Measurements from ENCODE around the gene HSPA12A. TPM values are rescaled to one million over a fixed set of nuclear protein-coding genes. Genes with fewer than 3 reads are reported as not detected.

HSPA12A gene
- total RNA-seq, 2 experiments from 2014 or later, result 0.06 to 0.08 TPM

DNA sequence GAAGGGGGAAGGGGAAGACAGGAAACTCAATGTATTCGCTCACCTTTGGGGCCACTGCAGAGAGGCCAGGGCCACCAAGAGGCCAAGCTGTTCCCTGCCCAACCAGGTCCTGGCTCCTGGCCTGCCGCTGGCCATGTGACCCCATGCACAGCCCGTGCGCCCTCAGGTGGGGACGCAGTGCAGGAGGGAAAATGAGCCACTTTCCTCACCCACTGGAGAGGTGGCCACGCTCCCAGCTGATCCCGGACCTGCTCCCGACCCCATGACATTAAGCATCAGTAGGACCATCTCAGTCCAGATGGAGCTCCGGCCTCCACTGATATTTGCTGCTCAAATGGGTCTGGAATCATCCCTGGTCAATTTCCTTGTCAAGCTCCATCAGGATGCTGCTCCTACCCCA lies 40.2 kb downstream of the HSPA12A start:
- Mint-ChIP-seq H3K4me3 (no peak overlapping the region), H3K27me3 (peaks cover 53% of the 10 kb centered on the region), H3K27ac (no peak overlapping the region), H3K36me3 (no peaks in the 10 kb centered on the region), H3K9me3 (no peaks in the 10 kb centered on the region), H3K4me1 (no peaks in the 10 kb centered on the region)
- DNase-seq, result no peak

DNA sequence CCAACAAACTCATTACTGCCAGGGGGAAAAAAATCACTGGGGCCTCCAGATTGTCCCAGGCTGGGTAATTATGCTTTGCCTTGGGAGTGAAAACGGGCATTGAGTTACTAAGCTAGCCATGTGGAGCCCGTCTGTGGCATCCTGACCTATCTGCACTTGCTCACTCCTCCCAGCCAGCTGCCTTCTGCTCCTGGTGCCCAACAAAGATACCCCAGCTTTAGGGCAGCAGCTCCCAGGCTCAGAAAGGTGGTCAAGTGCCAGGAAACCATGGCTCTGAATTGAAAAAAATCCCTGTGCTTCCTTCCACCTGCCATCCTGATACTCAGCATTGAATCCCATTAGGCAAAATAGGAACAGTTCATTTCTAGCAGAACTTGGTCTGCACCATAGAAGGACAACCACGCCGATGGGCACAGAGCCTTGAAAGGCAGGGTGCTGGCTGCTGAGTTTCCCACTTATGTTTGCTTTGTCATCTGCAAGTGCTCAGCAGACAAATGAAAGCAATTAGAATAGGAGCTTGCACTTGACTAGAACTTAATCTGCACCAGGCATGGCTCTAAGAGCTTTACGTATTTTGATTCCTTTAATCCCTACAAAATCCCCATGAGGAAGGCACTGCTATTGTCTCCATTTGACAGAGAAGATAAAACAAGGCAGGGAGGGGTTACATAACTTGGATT lies 42.8 kb downstream of the HSPA12A start:
- no peak for DNase-seq
- Mint-ChIP-seq H3K4me3 (no peak overlapping the region), H3K4me1 (no peaks in the 10 kb centered on the region), H3K27ac (no peak overlapping the region), H3K27me3 (peaks cover 60% of the 10 kb centered on the region), H3K9me3 (no peaks in the 10 kb centered on the region), H3K36me3 (no peaks in the 10 kb centered on the region)

DNA sequence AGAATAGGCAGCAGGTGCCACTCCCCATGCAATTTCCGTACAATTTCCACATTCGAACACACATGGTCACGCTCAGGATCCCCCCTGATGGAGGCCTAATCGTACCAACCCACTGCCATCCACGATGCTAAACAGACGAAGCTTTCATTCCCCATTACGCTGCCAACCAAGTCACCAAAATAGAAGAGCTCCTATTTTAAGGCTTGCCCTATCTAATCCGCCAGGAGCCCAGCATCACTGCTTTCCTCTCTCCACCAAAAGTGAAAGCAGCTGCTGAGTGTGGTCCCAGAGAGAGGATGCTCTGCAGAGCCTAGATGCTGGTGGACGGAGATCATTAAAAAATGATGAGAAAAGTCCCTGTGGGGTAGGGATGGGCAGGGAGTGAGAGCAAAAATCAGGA lies 43.3 kb downstream of the HSPA12A start:
- H3K36me3 Mint-ChIP-seq, result no peaks in the 10 kb centered on the region
- DNase-seq, result no peak
- H3K9me3 Mint-ChIP-seq, result no peaks in the 10 kb centered on the region
- H3K27ac Mint-ChIP-seq, result no peak overlapping the region
- H3K27me3 Mint-ChIP-seq, result peaks cover 62% of the 10 kb centered on the region
- no peaks in the 10 kb centered on the region for H3K4me1 Mint-ChIP-seq
- H3K4me3 Mint-ChIP-seq, result no peak overlapping the region

DNA sequence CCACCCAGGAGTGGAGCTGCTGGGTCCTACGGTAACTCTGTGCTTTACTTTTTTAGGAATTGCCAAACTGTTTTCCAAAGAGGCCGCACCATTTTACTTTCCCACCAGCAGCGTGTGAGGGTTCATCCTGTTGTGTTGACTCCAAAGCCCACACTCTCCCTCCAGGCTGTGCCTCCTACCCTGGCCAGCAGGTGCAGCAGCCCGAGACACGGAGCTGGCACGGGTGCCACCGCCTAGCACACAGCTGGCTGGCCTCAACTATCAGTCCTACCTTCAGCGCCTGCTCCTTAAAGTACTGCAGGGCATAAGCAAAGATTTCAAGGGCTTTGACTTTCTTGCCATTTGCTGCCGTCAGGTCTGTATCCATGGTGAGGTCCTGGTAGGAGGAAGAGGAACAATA lies 44.0 kb downstream of the HSPA12A start:
- no peaks in the 10 kb centered on the region for H3K9me3 Mint-ChIP-seq
- no peak overlapping the region for H3K27ac Mint-ChIP-seq
- H3K36me3 Mint-ChIP-seq, result no peaks in the 10 kb centered on the region
- H3K4me3 Mint-ChIP-seq, result no peak overlapping the region
- no peak for DNase-seq
- no peaks in the 10 kb centered on the region for H3K4me1 Mint-ChIP-seq
- peaks cover 56% of the 10 kb centered on the region for H3K27me3 Mint-ChIP-seq

DNA sequence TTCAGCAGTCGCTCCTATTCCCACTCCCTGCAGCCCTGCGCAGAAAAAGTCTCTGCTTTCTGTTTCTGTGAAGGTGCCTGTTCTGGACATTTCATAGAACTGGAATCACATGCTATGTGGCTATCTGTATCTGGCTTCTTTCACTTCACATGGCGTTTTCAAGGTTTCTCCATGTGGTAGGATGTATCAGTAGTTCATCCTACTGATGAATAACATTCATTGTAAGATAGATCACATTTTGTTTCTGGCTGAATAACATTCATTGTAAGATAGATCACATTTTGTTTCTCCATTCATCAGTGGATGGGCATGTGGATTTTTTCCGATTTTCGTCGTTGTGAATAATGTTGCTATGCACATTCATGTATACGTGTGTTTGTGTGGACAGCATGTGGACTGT lies 44.5 kb downstream of the HSPA12A start:
- H3K27me3 Mint-ChIP-seq, result peaks cover 51% of the 10 kb centered on the region
- no peaks in the 10 kb centered on the region for H3K4me1 Mint-ChIP-seq

DNA sequence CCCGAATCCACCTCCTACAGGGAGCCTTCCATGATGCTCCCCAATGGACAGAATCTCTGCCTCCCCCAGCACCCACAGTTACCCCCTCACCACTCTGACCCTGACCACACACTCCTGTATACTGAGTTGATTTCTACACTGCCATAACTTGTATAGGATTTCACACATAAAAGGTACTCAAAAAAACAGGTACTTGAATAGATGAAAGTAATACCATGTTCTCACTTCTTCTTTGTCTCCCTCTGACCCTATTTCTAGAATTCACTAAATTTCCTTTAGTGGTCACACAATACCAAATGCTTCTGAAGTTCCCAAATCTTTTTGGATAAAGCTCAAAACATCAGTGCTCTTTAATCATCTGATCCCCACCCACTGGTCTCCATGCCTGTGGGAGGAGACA lies 45.4 kb downstream of the HSPA12A start:
- no peaks in the 10 kb centered on the region for H3K4me1 Mint-ChIP-seq
- no peak overlapping the region for H3K4me3 Mint-ChIP-seq
- DNase-seq, result no peak
- no peaks in the 10 kb centered on the region for H3K36me3 Mint-ChIP-seq
- H3K27ac Mint-ChIP-seq, result no peak overlapping the region
- peaks cover 48% of the 10 kb centered on the region for H3K27me3 Mint-ChIP-seq
- no peaks in the 10 kb centered on the region for H3K9me3 Mint-ChIP-seq

More for the DNA sequence above, 44.5 kb downstream of the HSPA12A start:
- Mint-ChIP-seq H3K27ac (no peak overlapping the region), H3K4me3 (no peak overlapping the region), H3K9me3 (no peaks in the 10 kb centered on the region), H3K36me3 (no peaks in the 10 kb centered on the region)
- no peak for DNase-seq

DNA sequence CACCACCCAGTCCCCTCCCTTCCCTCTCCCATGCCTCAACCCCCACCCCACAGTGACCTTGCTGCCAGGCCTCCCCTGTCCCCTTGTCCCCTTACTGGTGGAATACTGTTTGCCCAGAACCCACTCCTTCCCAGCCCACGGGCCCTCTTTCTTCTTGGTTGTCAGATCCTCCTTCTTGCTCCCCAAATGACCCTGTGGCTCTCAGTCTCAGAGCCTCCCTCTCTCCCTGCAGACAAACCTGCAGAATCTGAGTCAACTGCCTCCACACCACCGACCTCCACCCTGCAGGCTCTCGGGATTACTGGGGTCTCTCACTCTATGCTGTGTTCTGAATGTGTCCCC lies 47.5 kb downstream of the HSPA12A start:
- Mint-ChIP-seq H3K36me3 (no peaks in the 10 kb centered on the region), H3K9me3 (no peaks in the 10 kb centered on the region), H3K27ac (no peak overlapping the region), H3K27me3 (peaks cover 57% of the 10 kb centered on the region), H3K4me1 (no peaks in the 10 kb centered on the region), H3K4me3 (no peak overlapping the region)
- DNase-seq, result no peak

DNA sequence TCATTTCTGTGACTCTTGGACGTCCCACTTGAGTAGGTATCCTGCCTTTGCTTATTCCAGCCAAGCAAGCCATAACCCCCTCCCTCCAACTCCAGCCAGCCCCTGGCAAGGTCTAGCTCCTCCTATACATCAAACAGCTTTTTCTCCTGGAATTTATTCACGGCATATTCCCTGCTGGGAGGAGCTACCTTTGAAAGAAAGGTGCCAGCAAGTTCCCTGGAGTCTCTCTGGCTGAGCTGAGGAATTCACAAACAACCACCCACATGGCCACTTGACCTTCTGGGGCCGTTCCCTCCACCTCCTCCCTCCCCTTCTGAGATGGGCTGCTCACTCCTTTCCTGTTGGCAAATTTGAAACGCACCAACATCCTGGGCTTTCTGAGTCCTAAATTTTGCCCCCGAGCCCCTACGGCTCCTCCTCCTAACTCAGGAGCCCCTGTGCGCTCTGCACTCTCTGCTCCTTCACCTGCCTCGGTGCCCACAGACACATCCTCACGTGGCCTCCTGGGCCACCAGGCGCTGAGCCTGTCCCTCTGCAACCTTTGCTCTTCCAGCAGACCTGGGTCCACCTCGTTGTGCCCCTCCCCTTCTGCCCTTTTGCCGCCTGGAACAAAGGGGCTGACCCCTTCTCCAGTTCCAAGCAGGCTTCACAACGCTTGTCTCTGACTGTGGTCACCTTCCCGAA lies 48.0 kb downstream of the HSPA12A start:
- no peak overlapping the region for H3K27ac Mint-ChIP-seq
- no peaks in the 10 kb centered on the region for H3K9me3 Mint-ChIP-seq
- DNase-seq, result no peak
- no peaks in the 10 kb centered on the region for H3K4me1 Mint-ChIP-seq
- H3K36me3 Mint-ChIP-seq, result no peaks in the 10 kb centered on the region
- H3K27me3 Mint-ChIP-seq, result peaks cover 59% of the 10 kb centered on the region
- no peak overlapping the region for H3K4me3 Mint-ChIP-seq

DNA sequence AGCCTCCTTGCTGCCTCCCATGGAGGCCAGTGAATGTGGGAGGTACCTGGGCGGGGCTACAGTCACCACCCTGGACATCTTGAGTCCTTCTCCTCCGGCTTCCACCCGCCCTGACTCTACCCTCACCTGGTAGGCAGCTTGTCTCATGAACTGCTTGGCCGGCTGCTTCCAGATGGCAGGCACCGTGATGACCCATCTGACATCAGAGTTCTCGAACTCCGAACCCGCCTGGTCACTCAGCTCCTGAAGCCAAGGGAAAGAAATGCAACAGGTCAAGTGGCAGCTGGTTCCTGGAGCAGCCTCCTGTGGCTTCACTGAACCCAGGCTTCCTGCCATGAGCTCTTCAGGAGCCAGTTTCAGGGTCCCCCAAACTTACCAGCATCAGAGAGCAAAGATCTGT lies 50.1 kb downstream of the HSPA12A start:
- H3K4me3 Mint-ChIP-seq, result no peak overlapping the region
- H3K27me3 Mint-ChIP-seq, result peaks cover 61% of the 10 kb centered on the region
- no peaks in the 10 kb centered on the region for H3K4me1 Mint-ChIP-seq
- DNase-seq, result no peak
- no peaks in the 10 kb centered on the region for H3K36me3 Mint-ChIP-seq
- no peaks in the 10 kb centered on the region for H3K9me3 Mint-ChIP-seq
- H3K27ac Mint-ChIP-seq, result no peak overlapping the region

DNA sequence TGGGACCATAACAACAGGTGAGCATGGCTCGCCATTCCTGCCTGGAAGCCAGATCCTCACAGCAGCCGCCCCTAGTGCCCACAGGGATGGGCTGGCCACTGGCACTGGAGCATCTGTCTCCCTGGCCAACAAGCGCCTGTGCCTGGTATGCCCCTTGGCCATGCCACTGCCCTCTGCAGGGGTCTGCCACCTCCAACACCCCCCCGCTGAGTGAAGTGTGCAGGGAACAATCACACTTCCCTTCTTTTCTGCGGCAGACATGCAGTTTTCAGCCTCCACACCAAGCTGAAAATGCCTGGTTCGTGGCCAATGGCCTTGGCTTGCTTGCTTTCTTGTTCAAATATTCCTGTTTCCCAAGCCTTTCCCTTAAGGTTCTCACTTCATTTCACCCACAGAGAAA lies 50.7 kb downstream of the HSPA12A start:
- DNase-seq, result no peak
- Mint-ChIP-seq H3K36me3 (no peaks in the 10 kb centered on the region), H3K4me3 (no peak overlapping the region), H3K27ac (no peak overlapping the region), H3K9me3 (no peaks in the 10 kb centered on the region), H3K4me1 (no peaks in the 10 kb centered on the region), H3K27me3 (peaks cover 61% of the 10 kb centered on the region)

DNA sequence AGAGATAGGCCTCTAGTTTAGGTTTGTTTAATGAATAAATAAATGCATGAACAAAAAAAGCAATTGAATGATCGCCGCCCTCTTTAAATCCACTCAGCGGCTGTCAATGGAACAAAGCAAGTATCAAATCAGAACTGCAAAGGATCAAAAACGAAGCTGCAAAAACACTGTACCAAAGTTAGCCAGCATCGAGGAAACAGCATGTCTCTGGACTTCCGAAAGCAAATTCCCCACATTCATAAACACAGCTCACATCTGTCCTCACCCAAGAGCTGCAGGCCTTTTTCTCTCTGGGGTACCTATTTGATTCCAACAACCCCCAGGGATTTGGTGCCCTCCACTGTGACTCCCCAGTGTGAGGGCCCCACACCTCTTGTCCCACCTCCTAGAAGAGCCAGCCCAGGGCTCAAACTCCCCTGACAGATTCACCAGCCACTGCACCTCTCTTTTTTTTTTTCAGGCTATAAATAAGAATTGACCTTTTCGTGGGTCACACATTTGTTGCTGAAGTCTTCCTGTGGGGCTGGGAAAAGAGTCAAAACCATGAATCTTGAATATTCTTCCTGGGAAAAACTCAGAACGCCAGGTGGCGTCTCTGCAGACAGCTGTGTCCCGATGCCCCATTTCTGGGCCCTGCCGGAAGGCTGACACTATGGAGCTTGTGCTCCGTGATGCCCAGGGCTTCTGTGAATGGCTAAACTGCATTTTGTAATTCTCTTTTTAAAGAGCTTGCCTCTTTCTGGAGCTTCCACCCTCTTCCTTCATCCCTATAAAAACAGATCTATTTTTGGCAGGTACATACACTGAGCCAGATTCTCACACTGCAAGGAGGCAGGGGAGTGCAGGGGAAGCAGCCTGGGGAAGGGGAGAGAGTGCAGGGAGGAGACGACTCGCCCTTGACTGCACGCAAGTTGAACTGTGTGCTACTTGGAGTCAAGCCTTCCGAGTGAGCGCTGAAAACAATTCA lies 51.7 kb downstream of the HSPA12A start:
- H3K36me3 Mint-ChIP-seq, result no peaks in the 10 kb centered on the region
- DNase-seq, result no peak
- no peak overlapping the region for H3K27ac Mint-ChIP-seq
- H3K27me3 Mint-ChIP-seq, result peaks cover 57% of the 10 kb centered on the region
- no peak overlapping the region for H3K4me3 Mint-ChIP-seq
- H3K9me3 Mint-ChIP-seq, result no peaks in the 10 kb centered on the region
- H3K4me1 Mint-ChIP-seq, result no peaks in the 10 kb centered on the region

DNA sequence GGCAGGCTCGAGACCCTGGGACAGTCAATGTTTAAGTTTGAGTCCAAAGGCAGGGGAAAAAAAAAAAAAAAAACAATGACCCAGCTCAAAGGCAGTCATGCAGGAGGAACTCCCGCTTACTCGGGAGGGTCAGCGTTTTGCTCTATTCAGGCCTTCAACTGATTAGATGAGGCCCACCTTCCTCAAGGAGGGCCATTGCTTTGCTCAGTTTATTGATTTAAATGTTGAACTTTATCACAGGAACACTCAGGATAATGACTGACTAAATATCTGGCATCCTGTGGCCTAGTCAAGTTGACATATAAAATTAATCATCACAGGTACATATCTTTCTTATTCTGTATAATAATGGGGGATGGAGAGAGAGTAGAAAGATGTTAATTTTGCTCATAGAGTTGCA lies 52.6 kb downstream of the HSPA12A start:
- DNase-seq, result no peak
- Mint-ChIP-seq H3K4me3 (no peak overlapping the region), H3K4me1 (no peaks in the 10 kb centered on the region), H3K9me3 (no peaks in the 10 kb centered on the region), H3K36me3 (no peaks in the 10 kb centered on the region), H3K27ac (no peak overlapping the region), H3K27me3 (peaks cover 51% of the 10 kb centered on the region)

DNA sequence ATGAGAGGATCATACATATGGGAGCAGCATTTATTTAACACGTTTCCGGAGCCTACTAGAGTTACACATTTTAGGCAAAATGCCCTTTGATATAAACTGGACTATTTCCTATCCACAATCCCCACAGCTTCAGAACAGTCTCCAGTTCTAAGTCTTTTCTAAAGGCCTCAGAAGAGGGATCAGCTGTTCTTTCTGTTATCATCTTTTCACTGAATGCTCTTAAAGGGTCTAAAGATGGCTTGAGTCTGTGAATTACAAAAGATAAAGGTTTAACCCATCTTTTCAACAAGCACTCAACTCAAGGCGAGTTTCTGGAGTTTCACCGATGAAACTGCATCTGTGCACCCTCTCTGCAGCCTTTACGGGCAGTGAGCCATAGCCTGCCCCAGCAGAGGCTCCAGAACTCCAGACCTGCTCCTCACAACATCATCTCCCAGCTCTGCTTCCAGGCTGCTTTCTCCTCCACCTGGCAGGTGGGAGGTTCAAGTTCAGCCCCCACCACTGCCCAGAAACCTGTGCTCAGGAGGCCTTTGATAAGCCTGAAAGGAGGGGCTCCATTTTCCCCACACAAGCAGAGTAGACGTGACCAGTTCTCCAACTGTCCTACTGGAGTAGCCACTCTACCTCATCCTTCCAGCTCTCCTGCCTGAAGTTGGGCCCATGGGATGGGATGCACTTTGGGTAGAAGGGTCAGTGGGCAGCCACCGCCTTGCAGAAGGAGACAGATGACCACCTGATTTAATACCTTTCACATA lies 53.4 kb downstream of the HSPA12A start:
- Mint-ChIP-seq H3K27me3 (peaks cover 47% of the 10 kb centered on the region), H3K9me3 (no peaks in the 10 kb centered on the region)

DNA sequence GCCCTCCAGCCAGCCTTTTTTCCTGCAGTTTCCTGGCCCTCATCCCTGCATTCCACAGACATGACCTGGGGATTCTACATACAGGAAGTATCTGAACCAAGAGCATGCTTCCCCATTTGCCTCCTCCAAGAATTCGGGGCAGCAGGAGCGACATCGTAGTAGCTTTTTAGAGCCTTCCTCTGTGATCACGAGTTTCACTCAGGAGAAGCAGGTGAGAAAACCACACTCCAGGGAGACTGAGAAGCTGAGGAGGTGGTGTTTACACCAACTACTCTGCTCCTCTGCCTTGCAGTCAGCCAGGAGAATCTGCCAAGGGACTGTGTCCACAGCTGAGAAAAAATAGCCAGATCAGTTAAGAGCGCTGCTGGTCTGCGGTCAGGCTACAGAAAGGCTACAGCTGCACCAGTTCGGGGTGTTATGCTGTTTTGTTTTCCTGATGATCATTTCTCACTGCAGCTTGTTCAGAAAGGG lies 54.1 kb downstream of the HSPA12A start:
- no peaks in the 10 kb centered on the region for H3K9me3 Mint-ChIP-seq
- DNase-seq, result no peak
- peaks cover 47% of the 10 kb centered on the region for H3K27me3 Mint-ChIP-seq
- no peaks in the 10 kb centered on the region for H3K36me3 Mint-ChIP-seq
- no peaks in the 10 kb centered on the region for H3K4me1 Mint-ChIP-seq
- no peak overlapping the region for H3K4me3 Mint-ChIP-seq
- no peak overlapping the region for H3K27ac Mint-ChIP-seq

More for the DNA sequence above, 53.4 kb downstream of the HSPA12A start:
- no peak overlapping the region for H3K27ac Mint-ChIP-seq
- no peaks in the 10 kb centered on the region for H3K4me1 Mint-ChIP-seq
- no peak overlapping the region for H3K4me3 Mint-ChIP-seq
- no peaks in the 10 kb centered on the region for H3K36me3 Mint-ChIP-seq
- DNase-seq, result no peak

DNA sequence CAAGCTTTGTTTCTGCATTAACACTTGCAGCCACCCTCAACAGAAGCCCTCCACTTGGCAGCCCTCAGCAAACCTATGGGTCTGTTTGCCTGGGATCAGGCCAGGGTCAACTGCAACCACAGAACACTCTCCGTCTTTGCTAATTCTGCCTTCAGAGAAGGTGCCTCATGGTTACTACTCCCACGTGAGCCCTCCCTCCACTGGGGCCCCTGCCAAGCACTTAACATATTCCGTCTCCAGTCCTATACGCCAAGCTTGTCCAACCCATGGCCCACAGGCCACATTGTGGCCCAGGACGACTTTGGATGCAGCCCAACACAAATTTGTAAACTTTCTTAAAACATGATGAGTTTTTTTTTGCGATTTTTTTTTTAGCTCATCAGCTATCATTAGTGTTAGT lies 54.7 kb downstream of the HSPA12A start:
- no peaks in the 10 kb centered on the region for H3K36me3 Mint-ChIP-seq
- H3K4me1 Mint-ChIP-seq, result no peaks in the 10 kb centered on the region
- H3K9me3 Mint-ChIP-seq, result no peaks in the 10 kb centered on the region

More for the DNA sequence above, 54.7 kb downstream of the HSPA12A start:
- Mint-ChIP-seq H3K27me3 (peaks cover 52% of the 10 kb centered on the region), H3K27ac (no peak overlapping the region), H3K4me3 (no peak overlapping the region)
- DNase-seq, result no peak
